Measurements from ENCODE around the gene RAB8A.

RAB8A gene

GRCh38 chr19:16134510-16134909 is 22.8 kb downstream of the RAB8A start:
- intact Hi-C loops (cut with DNase I) = no loop called here
- DNase-seq = no peak

DNA sequence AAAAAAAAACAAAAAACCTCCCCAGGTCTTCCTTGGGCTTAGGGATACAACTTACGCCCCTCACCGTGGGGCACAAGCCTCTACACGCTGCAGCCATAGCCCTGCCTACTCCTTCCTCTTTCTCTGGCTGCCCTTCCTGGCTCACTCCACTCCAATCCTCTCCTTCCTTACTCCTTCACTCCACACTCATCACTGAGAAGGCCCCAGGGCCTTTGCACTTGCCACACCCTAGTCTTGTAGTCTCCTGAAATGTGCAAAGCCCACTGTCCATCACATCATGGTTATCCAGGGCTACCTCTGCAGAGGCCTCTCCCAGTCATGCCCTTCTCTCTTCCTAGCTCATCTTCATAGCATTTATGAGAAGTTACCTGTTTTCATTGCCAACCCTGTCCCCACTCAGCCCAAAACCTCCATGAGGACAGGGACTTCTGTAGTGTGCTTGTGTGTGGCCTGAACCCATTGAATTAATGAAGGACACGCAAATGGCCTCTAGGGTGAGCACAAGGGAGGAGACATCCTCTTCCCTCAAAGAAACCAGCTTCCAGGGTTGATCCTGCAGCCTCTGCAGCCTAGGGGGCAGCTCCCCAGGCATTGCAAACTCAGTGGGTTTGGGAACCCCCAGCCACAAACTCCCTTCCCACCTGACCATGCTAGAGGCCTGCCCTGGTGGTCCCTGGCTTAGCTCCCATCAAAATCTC is 23.9 kb downstream of the RAB8A start:
- intact Hi-C loops (cut with DNase I) = no loop called here
- DNase-seq = no peak

DNA sequence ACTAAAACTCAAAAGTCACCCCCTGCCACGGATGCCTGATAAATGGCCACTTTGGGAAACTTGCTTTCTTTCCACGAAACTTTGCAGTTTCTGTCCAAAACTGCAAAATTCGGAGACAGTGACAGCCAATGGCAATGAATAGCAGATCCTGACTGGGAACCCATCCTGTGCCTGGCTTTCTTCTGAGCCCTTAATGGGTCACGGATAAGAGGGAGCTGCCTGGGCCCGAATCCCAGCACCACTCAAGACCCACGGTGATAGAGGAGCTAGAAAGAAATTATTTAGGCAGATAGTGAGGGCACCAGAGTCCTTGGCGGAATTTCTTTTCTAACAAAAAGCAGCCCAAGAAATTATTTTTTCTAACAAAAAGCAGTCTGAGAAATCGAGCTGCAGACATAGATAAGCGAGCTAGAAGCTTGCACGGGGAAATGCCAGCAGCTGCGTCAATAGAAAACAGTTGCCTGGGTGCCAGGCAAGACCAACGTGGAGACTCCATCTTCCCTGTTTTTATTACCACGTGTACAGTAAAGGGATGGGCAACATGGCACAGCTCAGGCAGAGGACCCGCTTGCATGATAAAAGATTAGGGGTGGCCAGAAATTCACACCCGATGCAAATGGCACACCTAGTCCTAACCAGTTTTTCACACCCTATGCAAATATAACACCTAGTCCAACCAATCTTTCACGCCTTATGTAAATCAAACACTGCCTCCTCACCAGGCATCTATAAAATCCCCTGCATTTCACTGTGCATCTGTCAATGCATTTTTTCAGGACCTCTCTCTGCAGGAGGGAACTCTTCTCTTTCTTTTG is 24.7 kb downstream of the RAB8A start:
- intact Hi-C loops (cut with DNase I) = no loop called here
- no peak for DNase-seq

- no peak for DNase-seq
- intact Hi-C loops (cut with DNase I) = no loop called here
Observed at GRCh38 chr19:16139752-16140151, 28.1 kb downstream of the RAB8A start.

DNA sequence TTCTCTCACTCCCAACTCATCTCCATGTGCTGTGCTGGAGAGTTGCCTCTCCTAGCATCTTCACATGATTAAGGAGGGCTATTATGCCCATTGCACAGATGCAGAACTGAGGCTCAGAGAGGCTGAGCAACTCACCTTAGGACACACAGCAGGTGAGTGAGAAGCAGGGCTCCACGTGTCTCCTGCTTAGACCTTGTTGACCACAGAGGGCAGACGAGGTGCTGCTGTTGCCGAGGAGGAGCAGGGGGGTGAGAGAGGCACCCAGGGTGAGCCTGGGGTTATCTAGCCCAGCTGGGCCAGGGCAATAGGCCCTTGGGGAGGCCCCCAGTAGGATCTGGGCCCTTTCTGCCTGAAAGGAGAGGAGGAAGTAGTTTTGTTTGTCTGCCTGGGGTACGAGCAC is 29.4 kb downstream of the RAB8A start:
- intact Hi-C loops (cut with DNase I) = no loop called here
- no peak for DNase-seq

GRCh38 chr19:16142032-16142580 is 30.4 kb downstream of the RAB8A start:
- DNase-seq = no peak
- intact Hi-C loops (cut with DNase I) = no loop called here

DNA sequence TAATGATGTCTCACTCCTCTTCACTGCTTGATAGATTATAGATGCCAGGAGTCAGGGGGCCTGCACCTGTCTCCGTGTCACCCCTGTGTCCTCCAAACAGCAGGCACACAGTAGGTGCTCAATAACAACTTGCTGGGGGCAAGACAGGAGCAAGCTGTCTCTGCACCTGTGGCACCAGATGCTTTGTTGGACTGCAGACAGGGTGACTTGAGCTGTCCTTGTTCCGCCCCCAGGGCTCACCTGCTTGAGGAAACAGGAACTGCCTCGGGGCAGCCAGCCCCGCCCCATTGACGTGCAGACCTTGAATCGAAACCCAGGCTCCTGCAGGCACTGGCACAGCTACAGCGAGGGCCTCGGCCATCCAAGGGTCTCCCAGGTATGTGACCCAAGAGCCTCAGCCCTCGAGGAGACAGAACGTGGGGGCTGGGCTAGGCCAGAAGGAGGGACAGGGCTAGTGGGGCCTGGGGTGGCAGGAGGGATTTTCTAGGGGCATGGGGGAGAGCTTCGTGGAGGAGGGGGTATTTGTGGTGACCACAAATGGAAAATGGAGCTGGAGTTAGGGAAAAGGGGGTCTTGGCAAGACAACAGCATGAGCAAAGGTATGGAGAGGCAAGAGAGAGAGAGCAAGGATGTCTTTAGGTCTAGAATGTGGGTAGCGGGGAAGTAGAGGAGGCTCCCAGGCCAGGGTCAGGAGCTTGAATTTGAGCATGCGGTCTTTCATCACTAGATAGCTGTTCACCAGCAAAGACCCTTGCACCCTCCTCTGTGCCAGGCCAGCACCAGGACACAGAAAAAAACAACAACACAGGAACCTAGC is 31.9 kb downstream of the RAB8A start, which contains the start of gene HSH2D:
TSS of gene HSH2D (plus strand) at position 287 of the 817 bp plus-strand sequence. CDS start 5,066 bp downstream, outside the sequence.
- intact Hi-C loops (cut with DNase I) = no loop called here

GRCh38 chr19:16144216-16144581 is 32.5 kb downstream of the RAB8A start:
- intact Hi-C loops (cut with DNase I) = no loop called here
- DNase-seq = no peak

More for the DNA sequence above, 31.9 kb downstream of the RAB8A start, which contains the start of gene HSH2D:
- DNase-seq = no peak

GRCh38 chr19:16146112-16146511 is 34.4 kb downstream of the RAB8A start:
- no peak for DNase-seq
- intact Hi-C loops (cut with DNase I) = no loop called here

DNA sequence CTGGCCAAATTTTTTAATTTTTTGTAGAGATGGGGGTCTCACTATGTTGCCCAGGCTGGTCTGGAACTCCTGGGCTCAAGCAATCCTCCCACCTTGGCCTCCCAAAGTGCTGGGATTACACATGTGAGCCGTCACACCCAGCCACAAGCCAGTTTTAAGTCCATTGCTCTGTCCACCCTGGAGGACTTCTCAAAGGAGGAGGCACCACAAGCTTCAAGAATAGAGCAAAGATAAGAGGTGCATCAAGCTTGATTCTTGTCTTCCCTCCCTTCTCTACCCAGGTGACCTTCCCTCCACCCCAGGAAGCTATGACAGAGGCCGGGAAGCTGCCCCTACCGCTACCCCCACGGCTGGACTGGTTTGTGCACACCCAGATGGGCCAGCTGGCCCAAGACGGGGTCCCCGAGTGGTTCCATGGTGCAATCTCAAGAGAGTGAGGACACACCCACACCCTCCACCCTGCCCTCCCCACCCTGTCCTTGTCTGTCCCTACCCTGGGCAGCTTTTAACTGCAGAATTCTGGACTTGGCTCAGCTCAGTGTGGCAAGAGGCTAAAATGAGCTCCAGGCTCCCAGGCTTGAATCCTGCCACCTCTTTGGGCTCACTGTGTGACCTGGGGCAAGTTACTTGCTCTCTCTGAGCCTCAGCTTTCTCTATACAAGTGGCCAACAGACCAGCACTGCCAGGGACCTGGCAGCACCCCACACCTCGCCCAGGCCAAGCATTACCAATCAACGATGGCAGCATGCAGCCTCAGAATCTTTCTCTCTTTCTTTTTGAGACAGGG is 36.9 kb downstream of the RAB8A start:
- no peak for DNase-seq

GRCh38 chr19:16153582-16154336 is 42.1 kb downstream of the RAB8A start:
- intact Hi-C loops (cut with DNase I) = no loop called here
- peak in 1 of 10 donors; percentile 8 for DNase-seq

More for the DNA sequence above, 36.9 kb downstream of the RAB8A start:
- intact Hi-C loops (cut with DNase I) = no loop called here

DNA sequence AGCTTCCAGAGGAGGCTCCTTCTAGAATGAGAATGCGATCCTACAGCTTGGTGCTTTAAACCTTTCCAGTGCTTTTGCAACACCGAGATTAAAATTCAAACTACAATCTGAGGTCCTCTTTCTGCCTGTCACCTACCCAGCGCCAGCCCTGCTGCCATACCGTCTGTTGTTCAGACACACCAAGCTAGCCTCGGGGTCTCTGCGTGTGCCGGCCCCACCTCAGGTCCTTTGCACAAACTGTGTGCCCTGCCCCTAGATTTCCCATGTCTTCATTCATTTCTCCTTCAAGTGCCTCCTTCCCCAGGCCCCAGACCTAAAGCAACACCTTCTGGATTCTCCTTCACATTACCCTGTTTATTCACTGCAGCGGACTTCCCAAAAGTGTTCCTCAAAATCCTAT is 42.9 kb downstream of the RAB8A start:
- peak in 1 of 10 donors; percentile 63 for DNase-seq
- intact Hi-C loops (cut with DNase I) = no loop called here

DNA sequence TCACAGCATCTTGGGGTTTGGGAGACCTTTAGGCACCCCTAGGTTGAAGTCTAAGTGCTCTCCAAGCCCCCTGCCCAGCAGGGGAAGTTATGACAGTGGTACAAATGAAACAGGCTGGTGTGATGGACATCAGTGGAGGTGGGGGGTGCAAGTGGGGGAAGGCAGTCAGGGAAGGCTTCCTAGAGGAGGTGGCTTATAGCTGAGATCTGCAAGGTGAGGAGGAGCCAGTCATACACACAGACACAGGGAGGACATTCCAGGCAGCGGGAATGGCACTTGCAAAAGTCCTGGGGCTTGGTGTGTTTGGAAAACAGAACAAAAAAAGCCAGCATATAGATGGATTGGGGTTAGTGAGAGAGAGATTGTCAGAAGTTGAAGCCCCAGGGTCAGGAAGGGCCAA is 43.4 kb downstream of the RAB8A start:
- intact Hi-C loops (cut with DNase I) = no loop called here
- DNase-seq = no peak

- intact Hi-C loops (cut with DNase I) = no loop called here
- DNase-seq = no peak
Observed at GRCh38 chr19:16156904-16157303, 45.2 kb downstream of the RAB8A start.

- no peak for DNase-seq
- intact Hi-C loops (cut with DNase I) = no loop called here
Observed at GRCh38 chr19:16157601-16158000, 45.9 kb downstream of the RAB8A start.

DNA sequence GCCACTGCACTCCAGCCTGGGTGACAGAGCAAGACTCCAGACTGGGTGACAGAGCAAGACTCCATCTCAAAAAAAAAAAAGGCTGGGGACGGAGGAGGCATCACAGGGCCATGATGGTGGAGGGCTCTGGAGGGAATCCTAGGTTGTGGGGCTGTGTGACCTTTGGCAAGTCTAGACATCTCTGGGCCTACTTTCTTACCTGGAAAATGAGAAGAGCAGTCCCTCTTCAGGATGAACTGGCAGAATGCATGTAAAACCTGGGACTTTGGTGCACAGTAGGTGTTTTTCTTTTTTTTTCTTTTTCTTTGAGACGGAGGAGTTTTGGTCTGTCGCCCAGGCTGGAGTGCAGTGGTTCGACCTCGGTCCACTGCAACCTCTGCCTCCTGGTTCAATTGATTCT is 48.0 kb downstream of the RAB8A start:
- DNase-seq = peak in 1 of 10 donors; percentile 16
- intact Hi-C loops (cut with DNase I) = no loop called here

GRCh38 chr19:16160445-16160942 is 48.8 kb downstream of the RAB8A start:
- intact Hi-C loops (cut with DNase I) = no loop called here
- no peak for DNase-seq

DNA sequence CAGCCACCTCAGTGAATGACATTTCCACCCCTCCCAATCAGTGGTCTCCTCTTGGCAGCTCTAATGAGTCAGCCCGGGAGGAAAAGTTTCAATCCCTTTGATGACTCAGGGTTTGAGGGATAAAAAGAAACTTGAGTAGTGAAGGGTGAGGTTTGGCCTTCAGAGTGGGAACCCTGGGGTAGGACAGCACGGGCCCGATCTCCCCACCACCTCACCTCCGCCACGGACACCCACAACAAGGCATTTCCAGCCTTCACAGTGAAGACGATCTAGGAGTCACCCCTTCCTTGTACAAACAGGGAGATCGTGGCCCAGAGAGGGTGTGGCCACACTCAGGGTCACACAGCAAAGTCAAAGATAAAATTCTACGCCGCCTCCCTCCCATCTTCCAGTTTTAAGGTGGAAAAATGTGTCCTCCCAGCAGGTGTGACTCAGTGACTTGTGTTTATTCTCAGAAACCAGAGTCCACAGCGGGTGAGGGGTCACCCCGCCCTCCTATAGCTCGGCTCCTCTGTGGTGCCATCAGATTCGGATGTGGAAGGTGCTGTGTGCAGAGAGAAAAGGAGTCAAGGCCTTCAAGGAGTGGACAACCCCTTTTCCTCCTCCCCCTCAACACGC is 49.4 kb downstream of the RAB8A start:
- DNase-seq = no peak
- intact Hi-C loops (cut with DNase I) = no loop called here

GRCh38 chr19:16161840-16162239 is 50.2 kb downstream of the RAB8A start:
- peak in 1 of 10 donors; percentile 8 for DNase-seq
- intact Hi-C loops (cut with DNase I) = no loop called here
